LNCaP clone FGC (cell line): ENCODE measurements around the gene MGAT4D.

Experiments
- DNase-seq: peaks from one replicate; pipeline ENCODE4 v3.0.0-alpha.2; 2011; ENCODE audit warnings: low read depth
- H3K4me3 ChIP-seq: 2 replicates; pipeline ENCODE4 v1.5.1; 2011; ENCODE audit warnings: mild to moderate bottlenecking, low read depth, low read length, control low read depth
- CTCF ChIP-seq: IDR thresholded peaks from 2 replicates; pipeline ENCODE4 v1.5.1; 2012; ENCODE audit warnings: mild to moderate bottlenecking; ENCODE audit not compliant: control insufficient read depth, insufficient read depth; ENCODE audit errors: extremely low read depth

MGAT4D gene

GRCh38 chr4:140497747-140498636 is at the start of gene MGAT4D:
Gene MGAT4D (minus strand): TSS chr4:140498293. CDS start chr4:140498222, 71 bp downstream.
- TF ChIP-seq CTCF: no peak
- H3K4me3 ChIP-seq: no peak within 1 kb of the TSS
- no peak for DNase-seq

GRCh38 chr4:140533951-140534480 is 35.9 kb upstream of the MGAT4D start:
- no peak overlapping the region for H3K4me3 ChIP-seq
- DNase-seq: no peak
- no peak for TF ChIP-seq CTCF

DNA sequence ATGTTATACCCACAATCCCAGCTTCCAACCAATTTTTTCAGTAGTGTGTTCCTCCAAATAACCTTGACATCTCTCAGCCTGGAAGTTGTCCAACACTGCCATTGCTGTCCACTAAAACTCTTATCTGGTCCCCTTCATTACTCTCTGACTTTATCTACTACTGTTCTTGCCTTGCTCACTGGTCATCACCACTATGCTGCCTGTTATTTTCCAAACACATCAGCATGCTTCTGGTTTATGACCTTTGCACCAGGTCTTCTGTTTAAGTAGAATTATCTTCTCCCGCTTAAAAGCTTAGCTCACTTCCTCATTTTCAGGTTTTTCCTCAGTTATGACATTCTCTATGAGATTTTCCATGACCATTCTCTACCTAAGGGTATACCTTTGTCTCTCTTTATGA is 31.3 kb upstream of the MGAT4D start:
- H3K4me3 ChIP-seq: no peak overlapping the region
- no peak for DNase-seq

GRCh38 chr4:140523857-140524742 is 26.0 kb upstream of the MGAT4D start, which contains the start of gene ELMOD2:
Gene ELMOD2 (plus strand): TSS chr4:140524168. CDS start chr4:140525429, 1,261 bp downstream.
- DNase-seq: peak; percentile 91
- H3K4me3 ChIP-seq: peak within 1 kb of the TSS; percentile 69
- TF ChIP-seq CTCF: peak; percentile 90

More for the DNA sequence above, 31.3 kb upstream of the MGAT4D start:
- no peak for TF ChIP-seq CTCF

- DNase-seq: no peak
- H3K4me3 ChIP-seq: peak overlapping the region; percentile 69
Observed at GRCh38 chr4:140523370-140523856, 25.3 kb upstream of the MGAT4D start.

More at GRCh38 chr4:140523370-140523856, 25.3 kb upstream of the MGAT4D start:
- TF ChIP-seq CTCF: no peak
